GM10266 (cell line): ENCODE measurements around the gene FXYD3.

ENCODE experiments used
- DNase-seq: peaks from one replicate; pipeline ENCODE4 v3.0.0; 2012; ENCODE audit errors: extremely low spot score
- CTCF ChIP-seq: IDR thresholded peaks from 2 replicates; pipeline ENCODE4 v1.5.1; 2012; ENCODE audit warnings: mild to moderate bottlenecking, low read depth; ENCODE audit not compliant: control insufficient read depth, insufficient read depth; ENCODE audit errors: missing control alignments

FXYD3 gene

DNA sequence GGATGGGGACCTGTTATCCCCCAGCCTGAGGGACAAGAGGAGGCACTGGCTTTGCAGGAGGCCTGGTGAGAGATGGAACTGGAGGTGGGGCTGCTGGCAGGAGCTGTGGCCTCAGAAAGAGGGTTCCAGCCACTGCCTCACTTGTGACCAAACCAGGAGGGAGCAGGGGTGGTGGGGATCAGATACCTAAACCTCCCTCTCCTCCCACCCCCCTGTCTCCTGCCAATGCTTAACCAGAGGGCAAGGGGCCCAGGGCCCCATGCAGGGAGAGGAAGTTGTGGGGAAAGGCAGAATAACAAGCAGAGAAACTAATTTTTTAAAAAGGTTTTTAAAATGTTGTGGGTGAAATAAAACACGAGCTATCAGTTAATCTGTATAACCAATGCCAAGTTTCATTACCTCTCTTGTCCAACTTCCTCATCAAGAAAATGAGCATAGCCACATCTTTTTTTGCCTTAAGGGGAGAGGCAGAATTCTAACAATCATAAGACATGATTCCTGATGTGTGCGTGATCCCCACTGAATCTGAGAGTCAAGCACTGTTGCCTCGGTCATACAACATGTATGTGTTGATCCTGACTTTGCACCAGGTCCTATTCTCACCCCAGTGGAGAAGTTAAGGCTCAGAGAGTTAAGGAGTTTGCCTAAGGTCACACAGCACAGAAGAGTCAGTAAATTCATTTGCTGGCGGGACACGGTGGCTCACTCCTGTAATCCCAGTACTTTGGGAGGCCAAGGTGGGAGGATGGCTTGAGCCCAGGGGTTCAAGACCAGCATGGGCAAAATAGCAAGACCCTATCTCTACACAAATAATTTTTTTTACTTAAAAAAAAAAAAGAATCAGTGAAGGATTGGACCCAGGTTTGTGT, 51.9 kb downstream of the FXYD3 start:
- DNase-seq, result no peak
- TF ChIP-seq CTCF, result no peak

DNA sequence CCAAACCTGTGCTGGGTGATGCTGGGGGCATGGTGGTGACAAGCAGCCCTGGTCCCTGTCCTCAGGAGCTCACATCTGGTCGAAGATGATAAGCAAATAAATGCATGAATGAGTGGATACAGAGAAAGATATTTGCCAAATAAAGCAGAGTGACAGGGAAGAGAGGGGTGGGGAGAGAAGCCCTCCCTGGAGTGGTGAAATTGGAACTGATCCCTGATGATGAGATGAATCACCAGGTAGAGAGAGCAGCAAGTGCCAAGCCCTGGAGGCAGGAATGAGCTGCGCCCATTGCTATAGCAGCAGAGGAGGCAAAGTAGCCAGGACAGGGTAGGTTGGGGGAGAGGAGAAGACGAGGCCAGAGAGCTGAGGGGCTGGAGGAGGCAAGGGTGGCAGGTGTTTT, 52.6 kb downstream of the FXYD3 start:
- no peak for TF ChIP-seq CTCF
- DNase-seq, result no peak

- no peak for TF ChIP-seq CTCF
- no peak for DNase-seq
These were observed 53.8 kb downstream of the FXYD3 start for GRCh38 chr19:35169221-35169995.

DNA sequence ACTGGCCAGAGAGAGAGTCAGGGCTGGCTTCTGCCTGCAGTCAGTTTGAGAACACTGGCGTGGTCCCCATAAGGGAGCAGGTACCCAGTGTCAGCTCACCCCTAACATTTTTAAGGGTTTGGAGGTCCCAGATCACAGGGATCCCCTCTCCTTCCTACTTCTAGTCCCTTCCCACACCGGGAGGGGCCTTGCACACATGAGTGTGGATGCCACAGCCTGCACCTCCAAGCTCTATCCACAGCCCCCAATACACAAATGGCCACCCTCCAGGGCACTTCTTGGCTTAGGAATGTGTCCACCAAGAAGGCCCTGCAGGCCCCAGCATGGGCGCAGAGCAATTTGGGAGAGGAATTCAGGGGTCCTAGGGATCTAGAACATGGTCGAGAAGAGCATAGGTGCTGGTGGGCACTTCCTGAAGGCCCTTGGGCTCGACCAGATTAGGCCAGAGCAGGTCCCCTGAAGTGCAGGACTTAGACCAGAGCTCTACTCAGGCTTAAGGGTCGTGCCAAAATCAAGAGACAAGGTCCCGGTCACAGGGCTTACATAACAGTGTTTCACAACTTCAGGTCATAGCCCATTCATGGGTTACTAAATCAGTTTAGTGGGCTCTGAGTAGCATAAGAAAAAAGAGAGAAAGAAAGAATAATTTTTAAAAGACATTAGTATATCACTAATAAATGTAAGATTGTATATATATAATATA, 54.9 kb downstream of the FXYD3 start:
- DNase-seq, result no peak
- TF ChIP-seq CTCF, result no peak

GRCh38 chr19:35171730-35172129, 56.1 kb downstream of the FXYD3 start:
- no peak for DNase-seq
- no peak for TF ChIP-seq CTCF
